ENCODE measurements around the gene MAD1L1.

The MAD1L1 gene

DNA sequence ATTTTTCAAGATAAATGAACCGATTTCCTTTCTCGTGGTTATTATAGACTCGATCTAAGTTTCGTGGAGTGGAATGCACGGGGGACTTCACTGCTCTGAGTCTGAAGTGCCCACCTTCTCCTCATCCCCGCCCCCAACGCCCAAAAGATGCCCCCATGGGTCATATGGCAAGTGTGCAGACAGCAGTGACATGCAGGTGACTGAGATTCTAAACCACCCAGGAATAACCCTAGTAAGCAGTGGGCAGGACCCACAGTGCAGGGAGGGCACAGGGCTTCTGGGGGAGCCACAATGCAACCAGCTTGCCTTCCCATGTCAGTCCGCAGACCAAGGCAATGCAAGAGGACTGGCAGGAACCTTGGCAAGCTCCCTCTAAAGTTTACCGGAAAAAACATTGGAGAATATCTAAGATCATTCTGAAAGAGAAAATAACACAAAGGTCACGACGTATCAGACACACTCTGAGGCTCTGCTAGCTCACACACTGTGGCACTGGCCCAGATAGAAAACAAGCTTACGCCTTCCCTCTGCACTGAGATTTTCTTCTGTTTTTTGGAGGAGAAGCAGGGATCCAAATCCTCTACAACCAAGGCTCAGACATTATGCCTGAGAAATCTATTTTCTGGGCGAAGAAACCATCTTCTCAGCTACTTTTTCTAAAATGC lies 239.6 kb downstream of the MAD1L1 start:
- H4K20me1 ChIP-seq (ENCODE audit: insufficient read depth): no peaks in the 10 kb centered on the region
- H3K4me3 ChIP-seq (IDR thresholded peaks at IDR 0.05; ENCODE audit: insufficient read depth, low read depth, low read length): no peak overlapping the region
- H3K4me1 ChIP-seq (ENCODE audit: low read depth, poor library complexity, severe bottlenecking): no peaks in the 10 kb centered on the region
- no peak overlapping the region for H3K27ac ChIP-seq
- H3K36me3 ChIP-seq (ENCODE audit: insufficient read depth): no peaks in the 10 kb centered on the region
- no peaks in the 10 kb centered on the region for H3K79me2 ChIP-seq (ENCODE audit: insufficient read depth, low read depth)
- no peaks in the 10 kb centered on the region for H3K27me3 ChIP-seq (ENCODE audit: insufficient read depth, low read depth)
- TF ChIP-seq, protein P1, sequence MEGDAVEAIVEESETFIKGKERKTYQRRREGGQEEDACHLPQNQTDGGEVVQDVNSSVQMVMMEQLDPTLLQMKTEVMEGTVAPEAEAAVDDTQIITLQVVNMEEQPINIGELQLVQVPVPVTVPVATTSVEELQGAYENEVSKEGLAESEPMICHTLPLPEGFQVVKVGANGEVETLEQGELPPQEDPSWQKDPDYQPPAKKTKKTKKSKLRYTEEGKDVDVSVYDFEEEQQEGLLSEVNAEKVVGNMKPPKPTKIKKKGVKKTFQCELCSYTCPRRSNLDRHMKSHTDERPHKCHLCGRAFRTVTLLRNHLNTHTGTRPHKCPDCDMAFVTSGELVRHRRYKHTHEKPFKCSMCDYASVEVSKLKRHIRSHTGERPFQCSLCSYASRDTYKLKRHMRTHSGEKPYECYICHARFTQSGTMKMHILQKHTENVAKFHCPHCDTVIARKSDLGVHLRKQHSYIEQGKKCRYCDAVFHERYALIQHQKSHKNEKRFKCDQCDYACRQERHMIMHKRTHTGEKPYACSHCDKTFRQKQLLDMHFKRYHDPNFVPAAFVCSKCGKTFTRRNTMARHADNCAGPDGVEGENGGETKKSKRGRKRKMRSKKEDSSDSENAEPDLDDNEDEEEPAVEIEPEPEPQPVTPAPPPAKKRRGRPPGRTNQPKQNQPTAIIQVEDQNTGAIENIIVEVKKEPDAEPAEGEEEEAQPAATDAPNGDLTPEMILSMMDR (conservative IDR thresholded peaks at IDR 0.05; ENCODE audit: low read depth, low read length): no peak
- H3K4me2 ChIP-seq: no peak overlapping the region
- no peak overlapping the region for H2AFZ ChIP-seq (ENCODE audit: low read depth)
- H3K9ac ChIP-seq: no peak overlapping the region

DNA sequence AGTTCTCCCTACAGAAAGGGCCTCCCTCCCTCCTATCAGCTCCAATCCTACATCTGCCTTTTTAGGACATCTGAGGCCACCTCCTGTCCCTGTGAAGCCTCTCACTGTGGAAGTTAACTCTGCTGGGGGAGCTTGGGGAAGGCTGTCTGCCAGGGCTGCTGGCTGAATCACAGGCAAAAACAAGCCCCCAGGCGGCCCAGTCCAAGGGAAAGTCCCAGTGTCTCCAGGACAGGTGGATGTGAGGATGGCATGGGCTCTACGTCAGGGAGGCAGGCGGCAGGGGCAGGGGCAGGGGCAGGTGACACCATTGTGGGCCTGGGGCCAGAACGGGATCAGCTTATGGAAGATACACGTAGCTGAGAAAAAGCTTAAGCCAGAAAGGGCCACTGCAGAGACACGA lies 240.2 kb downstream of the MAD1L1 start:
- no peaks in the 10 kb centered on the region for H3K4me1 ChIP-seq (ENCODE audit: low read depth, poor library complexity, severe bottlenecking)
- H3K9ac ChIP-seq: no peak overlapping the region
- H3K79me2 ChIP-seq (ENCODE audit: insufficient read depth, low read depth): no peaks in the 10 kb centered on the region
- no peaks in the 10 kb centered on the region for H4K20me1 ChIP-seq (ENCODE audit: insufficient read depth)
- no peak overlapping the region for H3K4me2 ChIP-seq
- TF ChIP-seq, protein P1 (conservative IDR thresholded peaks at IDR 0.05; ENCODE audit: low read depth, low read length): no peak
- no peaks in the 10 kb centered on the region for H3K36me3 ChIP-seq (ENCODE audit: insufficient read depth)
- no peaks in the 10 kb centered on the region for H3K27me3 ChIP-seq (ENCODE audit: insufficient read depth, low read depth)
- no peak overlapping the region for H3K4me3 ChIP-seq (IDR thresholded peaks at IDR 0.05; ENCODE audit: insufficient read depth, low read depth, low read length)
- no peak overlapping the region for H3K27ac ChIP-seq
- H2AFZ ChIP-seq (ENCODE audit: low read depth): no peak overlapping the region

DNA sequence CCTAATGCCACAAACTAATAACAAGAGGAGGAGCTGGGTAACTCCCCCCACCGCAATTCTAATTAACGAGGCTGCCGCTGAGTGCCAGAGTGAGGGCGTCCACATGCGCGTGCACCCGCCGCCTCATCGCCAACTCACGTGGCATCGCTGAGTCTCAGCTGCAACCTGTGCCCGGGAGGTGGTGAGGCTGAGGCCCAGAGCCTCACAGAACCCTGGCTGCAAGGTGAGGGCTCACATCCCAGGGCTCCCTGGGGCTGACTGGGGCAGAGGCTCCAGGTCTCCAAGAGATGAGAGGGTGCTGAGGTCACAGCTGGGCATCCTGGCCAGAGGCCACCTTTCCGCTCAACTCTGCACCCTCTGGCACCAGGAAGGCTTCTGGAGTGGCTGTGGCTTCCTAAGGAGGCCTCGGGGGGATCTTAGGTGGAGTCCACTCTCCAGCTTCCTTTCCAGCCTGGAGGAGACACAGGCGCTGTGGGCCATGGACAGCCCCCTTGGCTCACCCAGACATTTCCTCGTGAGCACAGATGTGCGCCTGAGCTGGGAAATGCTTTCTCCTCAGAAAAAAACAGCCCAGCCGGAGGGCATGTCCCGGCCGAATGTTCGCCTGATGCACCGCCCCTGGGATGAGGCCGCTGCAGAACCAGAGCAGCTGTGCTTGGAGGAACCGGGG lies 242.6 kb downstream of the MAD1L1 start:
- H3K27ac ChIP-seq: no peak overlapping the region
- no peaks in the 10 kb centered on the region for H3K4me1 ChIP-seq (ENCODE audit: low read depth, poor library complexity, severe bottlenecking)
- H3K4me3 ChIP-seq (IDR thresholded peaks at IDR 0.05; ENCODE audit: insufficient read depth, low read depth, low read length): no peak overlapping the region
- no peaks in the 10 kb centered on the region for H3K36me3 ChIP-seq (ENCODE audit: insufficient read depth)
- H4K20me1 ChIP-seq (ENCODE audit: insufficient read depth): no peaks in the 10 kb centered on the region
- no peak overlapping the region for H3K9ac ChIP-seq
- TF ChIP-seq, protein P1 (conservative IDR thresholded peaks at IDR 0.05; ENCODE audit: low read depth, low read length): no peak
- no peaks in the 10 kb centered on the region for H3K79me2 ChIP-seq (ENCODE audit: insufficient read depth, low read depth)
- H3K4me2 ChIP-seq: no peak overlapping the region
- H2AFZ ChIP-seq (ENCODE audit: low read depth): no peak overlapping the region
- no peaks in the 10 kb centered on the region for H3K27me3 ChIP-seq (ENCODE audit: insufficient read depth, low read depth)

GRCh38 chr7:1989049-1989860 lies 243.5 kb downstream of the MAD1L1 start:
- no peaks in the 10 kb centered on the region for H4K20me1 ChIP-seq (ENCODE audit: insufficient read depth)
- H3K9ac ChIP-seq: no peak overlapping the region
- no peak overlapping the region for H2AFZ ChIP-seq (ENCODE audit: low read depth)
- H3K4me3 ChIP-seq (IDR thresholded peaks at IDR 0.05; ENCODE audit: insufficient read depth, low read depth, low read length): no peak overlapping the region
- no peaks in the 10 kb centered on the region for H3K27me3 ChIP-seq (ENCODE audit: insufficient read depth, low read depth)
- H3K36me3 ChIP-seq (ENCODE audit: insufficient read depth): no peaks in the 10 kb centered on the region
- TF ChIP-seq, protein P1 (conservative IDR thresholded peaks at IDR 0.05; ENCODE audit: low read depth, low read length): no peak
- H3K27ac ChIP-seq: no peak overlapping the region
- H3K4me2 ChIP-seq: no peak overlapping the region
- H3K4me1 ChIP-seq (ENCODE audit: low read depth, poor library complexity, severe bottlenecking): no peaks in the 10 kb centered on the region
- no peaks in the 10 kb centered on the region for H3K79me2 ChIP-seq (ENCODE audit: insufficient read depth, low read depth)
